Endothelial cell of umbilical vein (primary cell): ENCODE data around the gene CSPG5. TPM values are rescaled to one million over a fixed set of nuclear protein-coding genes. Genes with fewer than 3 reads are reported as not detected.

ENCODE experiments used
- BruUV-seq: library from RNA; stranded (reverse); fragments of 400-500 nt; replicated peaks from 2 replicates; lab custom pipeline; 2021; lab: Mats Ljungman, UMichigan
- CTCF ChIA-PET: fragments of 300-600, 350-600 bp; sonication (Branson Sonifier 250); formaldehyde crosslinking; loops from one replicate; lab custom pipeline; 2021; ENCODE audit warnings: antibody characterized with exemption, inconsistent platforms; lab: Charles Lee
- POLR2A ChIA-PET: fragments of 300-600, 350-600 bp; sonication (Branson Sonifier 250); formaldehyde crosslinking; loops from one replicate; lab custom pipeline; 2021; ENCODE audit warnings: antibody characterized with exemption, inconsistent platforms; lab: Charles Lee
- DNase-seq: peaks from one replicate; pipeline ENCODE4 v3.0.0-alpha.2; 2011; ENCODE audit warnings: low read depth, low spot score
- FAIRE-seq: peaks from 2 replicates; lab custom pipeline; 2011; peaks lifted over from hg19 to GRCh38; lab: Jason Lieb, UNC
- H2AFZ ChIP-seq: 2 replicates; pipeline ENCODE4 v1.6.0; 2012; ENCODE audit warnings: low read depth, low read length, control low read depth, inconsistent platforms
- H3K27ac ChIP-seq: 2 replicates; pipeline ENCODE4 v1.5.1; 2011; ENCODE audit warnings: low read depth, mild to moderate bottlenecking, control low read depth, low read length, moderate library complexity; ENCODE audit not compliant: insufficient read depth
- H3K27me3 ChIP-seq, 2 experiments: 2 replicates each; pipeline versions ENCODE4 v1.6.0 to v1.6.1; 2011; ENCODE audit warnings: low read length in 2 of 2, mixed read lengths in 1 of 2; ENCODE audit not compliant: control insufficient read depth in 2 of 2, insufficient read depth in 2 of 2
- H3K36me3 ChIP-seq, 2 experiments: 2 replicates in 1 of 2; 3 replicates in 1 of 2; pipeline ENCODE4 v1.5.1; 2011; ENCODE audit warnings: low read length in 2 of 2, mild to moderate bottlenecking in 1 of 2, moderate library complexity in 1 of 2; ENCODE audit not compliant: control insufficient read depth in 2 of 2, insufficient read depth in 2 of 2; ENCODE audit errors: extremely low read depth in 1 of 2
- H3K4me1 ChIP-seq: 3 replicates; pipeline ENCODE4 v1.5.1; 2011; ENCODE audit warnings: mild to moderate bottlenecking, low read length; ENCODE audit not compliant: control insufficient read depth, insufficient read depth; ENCODE audit errors: extremely low read depth
- H3K4me2 ChIP-seq: 2 replicates; pipeline ENCODE4 v1.6.1; 2011; ENCODE audit warnings: low read length, control low read depth, mixed read lengths; ENCODE audit not compliant: insufficient read depth
- H3K4me3 ChIP-seq, 3 experiments: fragments of 200-600 bp in 1 of 3; sonication (generic), shearing (Covaris generic) in 1 of 3; replicated peaks in 1 of 3; 2 replicates each; pipeline ENCODE4 v1.5.1; 2011 to 2016; ENCODE audit warnings: control low read depth in 3 of 3, low read length in 3 of 3, mild to moderate bottlenecking in 2 of 3, inconsistent platforms in 1 of 3, low read depth in 1 of 3, moderate library complexity in 1 of 3; ENCODE audit not compliant: insufficient read depth in 1 of 3
- H3K79me2 ChIP-seq: 2 replicates; pipeline ENCODE4 v1.6.0; 2012; ENCODE audit warnings: low read length, inconsistent platforms; ENCODE audit not compliant: control insufficient read depth, insufficient read depth
- H3K9ac ChIP-seq: replicated peaks from 2 replicates; pipeline ENCODE3; 2011; ENCODE audit warnings: low read length, control low read depth; ENCODE audit not compliant: insufficient read depth; ENCODE audit errors: extremely low read depth
- H3K9me1 ChIP-seq: replicated peaks from 3 replicates; pipeline ENCODE4 v1.6.0; 2011; ENCODE audit warnings: mild to moderate bottlenecking, low read length; ENCODE audit not compliant: control insufficient read depth, insufficient read depth; ENCODE audit errors: extremely low read depth
- H3K9me3 ChIP-seq: replicated peaks from 2 replicates; pipeline ENCODE4 v1.5.1; 2012; ENCODE audit warnings: low read length, inconsistent platforms; ENCODE audit not compliant: control insufficient read depth, insufficient read depth
- H4K20me1 ChIP-seq: replicated peaks from 2 replicates; pipeline ENCODE3; 2011; ENCODE audit warnings: mild to moderate bottlenecking, low read length; ENCODE audit not compliant: control insufficient read depth, insufficient read depth; ENCODE audit errors: extremely low read depth
- CTCF ChIP-seq, 2 donors: IDR thresholded peaks; 1 replicate in 1 of 2; 2 replicates in 1 of 2; pipeline ENCODE4 v1.5.1; 2011; ENCODE audit warnings: low read length in 2 of 2, mild to moderate bottlenecking in 2 of 2, moderate library complexity in 2 of 2, control low read depth in 1 of 2, inconsistent platforms in 1 of 2, low read depth in 1 of 2; ENCODE audit not compliant: insufficient read depth in 1 of 2; ENCODE audit errors: extremely low read depth in 1 of 2
- JUN ChIP-seq: IDR thresholded peaks from 2 replicates; pipeline ENCODE4 v1.6.1; 2011; ENCODE audit warnings: borderline replicate concordance, low read depth; ENCODE audit not compliant: insufficient read length, insufficient read depth
- MAX ChIP-seq: IDR thresholded peaks from 2 replicates; pipeline ENCODE4 v1.6.1; 2011; ENCODE audit not compliant: insufficient read depth, insufficient read length
- MYC ChIP-seq: IDR thresholded peaks from one replicate; pipeline ENCODE4 v1.6.1; 2011; ENCODE audit warnings: mild to moderate bottlenecking, low read depth, low read length
- POLR2A ChIP-seq: IDR thresholded peaks from 2 replicates; pipeline ENCODE4 v1.6.1; 2012; ENCODE audit warnings: low read depth, mild to moderate bottlenecking, control low read depth, low read length
- POLR2AphosphoS5 ChIP-seq: IDR thresholded peaks from 2 replicates; pipeline ENCODE4 v1.6.1; 2012; ENCODE audit warnings: low read depth, mild to moderate bottlenecking, control low read depth, low read length, moderate library complexity; ENCODE audit not compliant: insufficient read depth
- dilution Hi-C: fragments of 300-500 bp; cut with MboI; formaldehyde crosslinking; loops from one replicate; pipeline ENCODE4 v1.15.0; 2019; ENCODE audit warnings: low sequenced_read_pairs; ENCODE audit not compliant: extremely low pct_ligation_motif_present
- intact Hi-C: fragments of 100-400 bp; cut with micrococcal nuclease; formaldehyde crosslinking; loops from one replicate; pipeline ENCODE4 v1.10.0; 2022
- polyA plus RNA-seq, 4 experiments: library from polyadenylated mRNA; depleted of rRNA in 3 of 4; stranded (reverse) in 3 of 4; unstranded in 1 of 4; fragments of >200 nt; gene quantifications; 2 replicates each; pipeline versions ENCODE4 v1.2.1 to v1.2.3, GENCODE V29; 2011 to 2012; ENCODE audit warnings: missing spikeins in 1 of 4
- total RNA-seq: library from RNA; stranded (reverse); gene quantifications from 2 replicates; pipeline ENCODE4 v1.2.3, GENCODE V29; 2021

Gene CSPG5
- total and polyA plus RNA-seq, 2 donors (not counting 3 experiments of a cell fraction or from before 2014, with no cell fraction given): 0.32 to 0.55 TPM

- Histone ChIP-seq H4K20me1 (no peaks in the 10 kb centered on the region), H3K27ac (no peak overlapping the region), H3K4me1 (no peaks in the 10 kb centered on the region), H3K9me1 (no peaks in the 10 kb centered on the region), H3K9me3 (no peaks in the 10 kb centered on the region), H3K36me3 (peaks cover 18 to 20% of the 10 kb centered on the region in 2 experiments), H3K9ac (no peak overlapping the region), H3K79me2 (no peaks in the 10 kb centered on the region), H3K4me3 (no peak overlapping the region), H3K4me2 (no peak overlapping the region), H2AFZ (no peak overlapping the region), H3K27me3 (no peaks in the 10 kb centered on the region)
- no TSS peak for BruUV-seq
- dilution Hi-C loops: no loop called here
- intact Hi-C loops: no loop called here
- no peak for FAIRE-seq
- POLR2A ChIA-PET: no interaction called here
- CTCF ChIA-PET: interaction anchor here (2.4 kb wide), 1 partner anchor 10 kb away, joined by 13 read pairs; no protein-coding TSS in a partner anchor
- no peak for DNase-seq
- TF ChIP-seq MYC (no peak), POLR2AphosphoS5 (no peak), MAX (no peak), CTCF (IDR thresholded peaks at IDR 0.05; ENCODE audit: extremely low read depth in 1 of 2, insufficient read depth in 1 of 2, low read depth in 1 of 2, low read length in 2 of 2) (no peak), POLR2A (no peak), JUN (no peak)
Observed at GRCh38 chr3:47628426-47628825, 49.8 kb upstream of the CSPG5 start.
